Stimulated activated CD4-positive, alpha-beta T cell treated with anti-CD3 and anti-CD28 coated beads, Interleukin-15, amount 100 ng/mL, for 1 hour (primary cell): ENCODE measurements around the gene IP6K3.

Experiments used
- DNase-seq, 2 donors: peaks; one replicate each; pipeline ENCODE4 v3.0.0-alpha.2; 2020; ENCODE audit warnings: low read depth in 1 of 2, low spot score in 1 of 2

The IP6K3 gene

GRCh38 chr6:33693186-33694105, 53.3 kb downstream of the IP6K3 start:
- DNase-seq = no peak

GRCh38 chr6:33692760-33693158, 53.9 kb downstream of the IP6K3 start:
- DNase-seq = peak in 1 of 2 donors; percentile 35

DNA sequence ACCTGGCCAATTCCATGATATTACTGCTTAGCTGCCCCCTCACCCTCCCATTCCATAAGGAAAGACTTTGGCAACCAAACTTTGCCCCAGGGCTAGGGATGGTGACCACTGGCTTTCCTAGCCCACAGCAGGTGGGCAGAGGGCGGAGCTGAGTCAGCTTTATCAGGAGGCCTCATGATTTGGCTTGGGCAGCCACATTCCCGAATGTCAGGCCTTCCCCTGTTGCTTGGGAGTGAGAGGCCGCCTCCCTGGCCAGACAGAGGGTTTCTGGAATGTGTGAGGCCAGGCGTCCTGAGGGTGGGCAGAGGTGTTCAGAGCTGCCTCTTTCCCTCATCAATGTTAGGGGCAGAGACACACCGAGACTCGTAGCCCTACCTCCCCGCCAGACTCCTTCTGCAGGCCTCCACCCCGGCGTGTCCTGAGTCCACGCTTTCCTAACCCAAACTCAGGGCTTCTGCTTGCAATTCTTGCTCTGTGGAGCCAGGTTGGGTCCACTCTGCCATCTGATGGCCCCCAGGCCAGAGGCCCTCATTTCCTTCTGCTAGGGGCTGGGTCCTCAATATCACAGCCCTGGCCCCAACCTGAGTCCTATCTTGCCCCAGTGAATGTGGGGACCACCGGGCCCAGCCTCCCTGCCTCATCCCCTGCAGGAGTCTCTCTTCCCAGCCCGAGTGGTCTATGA, 54.5 kb downstream of the IP6K3 start:
- DNase-seq = no peak

- no peak for DNase-seq
These were observed 55.1 kb downstream of the IP6K3 start for GRCh38 chr6:33691456-33692077.

DNA sequence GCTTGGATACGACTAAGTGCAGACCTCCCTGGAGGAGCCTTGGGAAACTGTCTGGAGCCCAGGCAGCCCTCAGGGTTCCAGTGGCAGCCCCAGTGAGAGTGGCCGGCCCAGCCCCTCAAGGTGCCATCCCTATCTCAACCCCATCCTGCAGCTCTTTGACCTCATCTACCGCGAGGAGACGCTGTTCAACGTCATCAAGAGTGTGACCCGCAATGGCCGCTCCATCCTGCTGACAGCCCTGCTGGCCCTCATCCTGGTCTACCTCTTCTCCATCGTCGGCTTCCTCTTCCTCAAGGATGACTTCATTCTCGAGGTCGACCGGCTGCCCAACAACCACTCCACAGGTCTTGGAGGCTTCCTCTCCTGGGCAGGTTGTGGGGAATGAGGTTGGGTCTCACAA, 55.9 kb downstream of the IP6K3 start:
- DNase-seq = no peak

DNA sequence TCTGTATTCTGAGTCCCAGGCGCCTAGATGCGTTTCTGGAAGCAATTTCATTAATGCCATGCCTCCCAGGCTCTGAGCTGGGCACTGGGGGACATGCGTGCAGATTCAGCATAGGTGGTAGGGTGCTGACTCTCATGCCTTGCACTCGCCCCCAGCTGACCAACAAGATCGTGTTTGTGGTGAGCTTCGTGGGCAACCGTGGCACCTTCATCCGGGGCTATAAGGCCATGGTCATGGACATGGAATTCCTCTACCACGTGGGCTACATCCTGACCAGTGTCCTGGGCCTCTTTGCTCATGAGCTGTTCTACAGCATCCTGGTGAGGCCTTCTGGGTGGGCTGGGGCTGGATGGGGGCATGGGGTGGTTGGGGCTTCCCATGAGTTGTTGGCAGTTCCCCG, 56.8 kb downstream of the IP6K3 start:
- no peak for DNase-seq

DNA sequence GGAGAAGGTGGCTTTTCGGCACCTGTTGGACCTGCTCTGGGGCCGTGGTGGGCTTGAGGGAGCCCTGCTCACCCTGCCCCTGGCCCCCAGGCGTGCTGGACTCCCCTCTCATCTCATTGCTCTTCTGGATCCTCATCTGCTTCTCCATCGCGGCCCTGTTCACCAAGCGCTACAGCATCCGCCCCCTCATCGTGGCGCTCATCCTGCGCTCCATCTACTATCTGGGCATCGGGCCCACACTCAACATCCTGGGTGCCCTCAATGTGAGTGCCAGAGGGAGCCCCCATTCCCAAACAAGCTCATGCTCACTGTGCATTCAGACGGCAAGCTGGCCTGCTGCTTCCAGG, 57.6 kb downstream of the IP6K3 start:
- DNase-seq = no peak

DNA sequence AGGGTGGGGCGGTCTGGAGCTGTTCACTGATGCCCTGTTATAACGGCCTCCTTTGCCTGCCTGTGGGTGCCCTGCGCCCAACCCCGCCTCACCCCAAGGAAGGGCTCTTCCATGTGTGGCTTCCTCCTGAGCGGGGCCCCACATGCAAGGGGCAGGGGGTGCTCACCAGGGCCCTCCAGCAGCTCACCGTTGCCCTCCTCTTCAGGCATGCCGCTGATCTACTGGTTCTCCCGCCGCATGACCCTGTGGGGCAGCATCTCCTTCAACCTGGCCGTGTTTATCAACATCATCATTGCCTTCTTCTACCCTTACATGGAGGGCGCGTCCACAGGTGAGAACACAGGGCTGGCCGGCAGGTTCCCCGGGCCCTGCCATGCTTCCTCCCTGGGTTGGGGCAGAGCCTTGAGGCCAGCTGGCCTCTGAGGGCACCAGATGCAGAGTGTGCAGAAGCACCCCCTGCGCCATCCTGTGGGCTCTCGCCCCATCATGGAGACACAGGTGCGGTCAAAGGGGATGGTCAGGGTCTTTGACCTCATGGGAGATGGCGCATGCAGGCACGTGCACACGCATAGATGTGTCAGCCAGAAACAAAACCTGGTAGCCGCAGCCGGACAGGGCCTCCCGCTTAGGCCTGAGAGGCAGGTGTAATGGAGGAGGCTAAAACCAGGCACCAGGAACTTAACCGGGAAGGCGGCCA, 58.1 kb downstream of the IP6K3 start:
- DNase-seq = no peak

DNA sequence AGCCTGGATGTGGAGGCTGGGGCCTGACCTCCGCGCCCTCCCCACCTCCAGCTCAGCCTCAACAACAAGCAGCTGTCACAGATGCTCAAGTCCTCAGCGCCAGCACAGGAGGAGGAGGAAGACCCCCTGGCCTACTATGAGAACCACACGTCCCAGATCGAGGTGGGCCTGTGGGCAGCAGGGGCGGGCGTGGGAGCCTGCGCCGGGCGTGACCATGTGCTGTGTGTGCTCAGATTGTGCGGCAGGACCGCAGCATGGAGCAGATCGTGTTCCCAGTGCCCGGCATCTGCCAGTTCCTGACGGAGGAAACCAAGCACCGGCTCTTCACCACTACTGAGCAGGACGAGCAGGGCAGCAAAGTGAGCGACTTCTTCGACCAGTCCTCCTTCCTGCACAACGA, 58.7 kb downstream of the IP6K3 start:
- DNase-seq = no peak

- no peak for DNase-seq
These were observed 59.4 kb downstream of the IP6K3 start for GRCh38 chr6:33686981-33687975.

DNA sequence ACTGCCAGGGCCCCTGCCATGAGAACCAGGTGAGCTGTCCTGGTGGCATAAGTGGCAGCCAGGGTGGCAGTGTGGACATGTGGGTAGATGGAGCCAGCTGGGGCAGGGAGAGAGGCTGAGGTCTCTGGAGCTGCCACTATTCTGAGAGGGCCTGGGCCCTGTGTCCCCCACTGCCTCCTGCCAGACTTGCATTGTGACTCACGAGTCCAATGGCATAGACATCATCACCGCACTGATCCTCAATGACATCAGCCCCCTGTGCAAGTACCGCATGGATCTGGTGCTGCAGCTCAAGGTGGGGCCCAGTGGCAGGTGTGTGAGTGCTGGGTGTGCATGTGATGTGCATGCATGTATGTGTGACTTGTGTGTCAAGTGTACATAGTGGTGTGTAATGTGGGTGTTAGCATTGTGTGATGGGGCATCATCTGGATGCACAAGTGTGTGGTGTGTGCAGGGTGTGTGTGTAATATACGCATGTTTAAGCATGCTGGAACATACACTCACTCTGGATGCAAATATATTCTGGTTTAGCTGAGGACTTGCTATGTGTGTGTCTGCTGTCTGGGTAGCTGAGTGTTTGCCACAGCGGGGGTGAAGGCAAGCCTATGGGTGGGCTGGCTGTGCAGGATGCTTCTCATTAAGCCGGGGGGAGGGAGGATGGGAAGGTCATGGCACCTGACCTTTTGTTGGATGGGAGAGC, 60.3 kb downstream of the IP6K3 start:
- DNase-seq = no peak

DNA sequence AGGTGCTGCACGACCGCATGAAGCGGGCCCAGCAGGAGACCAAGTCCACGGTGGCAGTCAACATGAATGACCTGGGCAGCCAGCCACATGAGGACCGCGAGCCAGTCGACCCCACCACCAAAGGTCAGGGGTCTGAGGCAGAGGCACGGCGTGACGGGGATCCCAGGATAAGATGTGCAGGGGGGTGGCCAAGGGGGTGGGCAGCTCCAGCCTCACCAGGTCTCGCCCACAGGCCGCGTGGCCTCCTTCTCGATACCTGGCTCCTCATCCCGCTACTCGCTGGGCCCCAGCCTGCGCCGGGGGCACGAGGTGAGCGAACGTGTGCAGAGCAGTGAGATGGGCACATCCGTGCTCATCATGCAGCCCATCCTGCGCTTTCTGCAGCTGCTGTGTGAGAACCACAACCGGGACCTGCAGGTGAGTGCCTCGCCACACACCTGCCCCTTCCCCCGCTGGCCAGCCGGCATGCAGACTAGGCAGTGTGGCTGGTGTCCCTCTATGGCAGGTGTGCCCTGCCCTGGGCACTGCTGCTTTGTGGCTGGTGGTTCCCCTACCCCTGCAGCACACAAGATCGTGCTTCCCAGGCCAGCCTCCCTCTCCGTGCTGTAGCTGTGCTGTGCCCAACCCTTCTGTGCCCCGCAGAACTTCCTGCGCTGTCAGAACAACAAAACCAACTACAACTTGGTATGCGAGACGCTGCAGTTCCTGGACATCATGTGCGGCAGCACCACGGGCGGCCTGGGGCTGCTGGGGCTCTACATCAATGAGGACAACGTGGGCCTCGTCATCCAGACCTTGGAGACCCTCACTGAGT, 61.1 kb downstream of the IP6K3 start:
- no peak for DNase-seq

DNA sequence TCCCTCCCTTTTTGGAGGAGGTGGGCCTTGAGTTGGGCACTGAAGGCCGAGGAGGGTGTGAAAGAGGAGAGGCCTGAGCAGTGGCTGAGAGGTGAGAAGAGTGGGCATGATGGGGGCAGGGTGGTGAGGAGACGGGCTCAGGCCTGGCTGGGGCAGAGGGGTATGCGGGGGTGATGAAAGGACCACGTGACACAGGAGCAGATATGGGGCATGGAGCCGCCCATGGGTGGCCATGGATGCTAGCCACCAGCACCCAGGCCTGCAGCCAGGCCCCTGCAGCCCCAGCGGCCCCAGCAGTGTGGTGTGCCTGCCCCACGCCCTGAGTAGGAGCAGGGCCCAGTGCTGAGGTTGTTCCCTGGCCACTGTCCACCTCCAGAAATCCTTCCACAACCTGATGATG, 61.7 kb downstream of the IP6K3 start:
- no peak for DNase-seq

DNA sequence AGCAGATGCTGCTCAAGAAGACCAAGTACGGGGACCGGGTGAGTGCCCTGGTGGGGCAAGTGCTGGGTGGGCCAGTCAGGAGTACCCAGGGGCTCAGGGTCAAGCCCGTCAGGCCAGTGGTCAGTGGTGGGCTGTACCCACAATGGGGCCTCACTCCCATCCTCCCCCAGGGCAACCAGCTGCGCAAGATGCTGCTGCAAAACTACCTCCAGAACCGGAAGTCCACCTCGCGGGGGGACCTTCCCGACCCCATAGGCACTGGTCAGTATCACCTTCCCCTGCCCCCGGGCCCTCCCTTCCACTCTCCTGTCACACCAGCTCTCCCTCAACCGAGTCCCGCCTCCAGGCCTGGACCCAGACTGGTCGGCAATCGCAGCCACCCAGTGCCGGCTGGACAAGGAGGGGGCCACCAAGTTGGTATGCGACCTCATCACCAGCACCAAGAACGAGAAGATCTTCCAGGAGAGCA, 62.2 kb downstream of the IP6K3 start:
- no peak for DNase-seq

DNA sequence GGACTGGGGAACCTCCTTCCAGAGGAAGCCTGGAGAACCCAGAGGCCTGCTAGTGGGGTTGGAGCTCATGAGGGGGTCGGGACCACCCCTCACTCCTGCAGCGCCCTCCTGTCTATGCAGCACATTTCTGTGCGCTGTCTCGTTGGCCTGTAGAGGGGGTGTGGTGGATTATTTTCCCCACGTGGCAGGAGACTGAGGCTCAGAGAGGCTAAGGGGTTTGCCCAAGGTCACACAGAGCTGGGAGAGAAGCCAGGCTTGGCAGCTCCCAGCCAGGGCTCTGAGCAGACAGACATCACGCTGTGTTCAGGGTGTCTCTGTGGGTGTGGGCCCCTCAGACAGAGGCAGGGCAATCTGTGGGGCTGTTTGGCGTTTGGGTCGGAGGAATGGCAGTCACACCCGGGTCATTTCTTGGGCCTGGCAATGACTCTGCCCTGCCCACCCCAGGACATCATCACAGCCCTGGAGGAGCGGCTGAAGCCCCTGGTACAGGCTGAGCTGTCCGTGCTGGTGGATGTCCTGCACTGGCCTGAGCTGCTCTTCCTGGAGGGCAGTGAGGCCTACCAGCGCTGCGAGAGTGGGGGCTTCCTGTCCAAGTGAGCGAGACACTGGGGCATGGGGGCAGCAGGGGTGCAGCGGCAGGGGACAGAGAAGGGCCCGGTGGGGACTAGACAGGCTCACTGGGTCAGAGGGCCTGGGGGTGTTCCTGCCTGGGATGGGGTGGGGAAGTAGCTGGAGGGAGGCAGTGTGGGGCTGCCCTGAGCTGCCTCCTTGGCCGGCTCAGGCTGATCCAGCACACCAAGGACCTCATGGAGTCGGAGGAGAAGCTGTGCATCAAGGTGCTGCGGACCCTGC, 62.9 kb downstream of the IP6K3 start:
- no peak for DNase-seq

GRCh38 chr6:33683051-33683571, 63.6 kb downstream of the IP6K3 start:
- peak; percentile 15 to 33 for DNase-seq

GRCh38 chr6:33682341-33682740, 64.4 kb downstream of the IP6K3 start:
- no peak for DNase-seq

GRCh38 chr6:33679761-33680160, 66.9 kb downstream of the IP6K3 start:
- DNase-seq = no peak
